ENCODE results near the gene ITPR3.

DNA sequence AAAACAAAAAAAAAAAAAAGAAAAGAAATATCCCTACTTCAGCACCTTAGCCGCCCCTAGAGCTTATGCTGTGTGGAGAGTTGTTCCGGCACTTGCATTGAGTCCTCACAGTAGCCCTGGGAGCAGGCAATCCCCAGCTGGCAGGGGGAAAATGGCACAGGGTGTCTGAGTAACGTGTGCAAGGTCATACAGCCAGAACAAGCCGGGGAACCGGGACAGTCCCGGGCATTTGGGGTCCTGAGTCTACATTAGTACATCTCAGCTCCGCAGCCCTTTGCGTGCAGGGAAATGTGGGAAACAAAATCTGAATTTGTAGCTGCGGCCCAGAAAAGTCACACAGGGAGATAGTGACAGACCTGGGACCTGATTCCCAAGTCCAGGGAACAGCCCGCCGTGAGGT lies 44.5 kb upstream of the ITPR3 start:
- TF ChIP-seq, protein P1, sequence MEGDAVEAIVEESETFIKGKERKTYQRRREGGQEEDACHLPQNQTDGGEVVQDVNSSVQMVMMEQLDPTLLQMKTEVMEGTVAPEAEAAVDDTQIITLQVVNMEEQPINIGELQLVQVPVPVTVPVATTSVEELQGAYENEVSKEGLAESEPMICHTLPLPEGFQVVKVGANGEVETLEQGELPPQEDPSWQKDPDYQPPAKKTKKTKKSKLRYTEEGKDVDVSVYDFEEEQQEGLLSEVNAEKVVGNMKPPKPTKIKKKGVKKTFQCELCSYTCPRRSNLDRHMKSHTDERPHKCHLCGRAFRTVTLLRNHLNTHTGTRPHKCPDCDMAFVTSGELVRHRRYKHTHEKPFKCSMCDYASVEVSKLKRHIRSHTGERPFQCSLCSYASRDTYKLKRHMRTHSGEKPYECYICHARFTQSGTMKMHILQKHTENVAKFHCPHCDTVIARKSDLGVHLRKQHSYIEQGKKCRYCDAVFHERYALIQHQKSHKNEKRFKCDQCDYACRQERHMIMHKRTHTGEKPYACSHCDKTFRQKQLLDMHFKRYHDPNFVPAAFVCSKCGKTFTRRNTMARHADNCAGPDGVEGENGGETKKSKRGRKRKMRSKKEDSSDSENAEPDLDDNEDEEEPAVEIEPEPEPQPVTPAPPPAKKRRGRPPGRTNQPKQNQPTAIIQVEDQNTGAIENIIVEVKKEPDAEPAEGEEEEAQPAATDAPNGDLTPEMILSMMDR (optimal IDR thresholded peaks at IDR 0.05 in 1 of 3, IDR thresholded peaks at IDR 0.05 in 1 of 3, conservative IDR thresholded peaks at IDR 0.05 in 1 of 3; ENCODE audit: extremely low read depth in 1 of 3, insufficient read depth in 2 of 3, low read length in 3 of 3): no peak
- TF ChIP-seq EZH2 (IDR thresholded peaks at IDR 0.05; ENCODE audit: low read length): no peak

Data from keratinocyte (primary cell).